SKM-1 treated with dmso at 0.1 percent for 144 hours (cell line): Measurements from ENCODE around the gene MAML2.

Experiments
- DNase-seq: peaks from one replicate; lab custom pipeline; 2025; ENCODE audit not compliant: unreplicated experiment; lab: John Stamatoyannopoulos, UW

Gene MAML2

GRCh38 chr11:96161307-96162089 lies 181.5 kb downstream of the MAML2 start:
- DNase-seq, result no peak

GRCh38 chr11:96160732-96161306 lies 182.2 kb downstream of the MAML2 start:
- no peak for DNase-seq

GRCh38 chr11:96159968-96160367 lies 183.0 kb downstream of the MAML2 start:
- no peak for DNase-seq

- no peak for DNase-seq
Observed at GRCh38 chr11:96158126-96158525, 184.9 kb downstream of the MAML2 start.

GRCh38 chr11:96157517-96157873 lies 185.5 kb downstream of the MAML2 start:
- DNase-seq, result no peak

GRCh38 chr11:96156379-96156722 lies 186.6 kb downstream of the MAML2 start:
- peak; percentile 40 for DNase-seq

GRCh38 chr11:96155627-96156378 lies 187.2 kb downstream of the MAML2 start:
- DNase-seq, result peak; percentile 61

GRCh38 chr11:96154802-96155520 lies 188.0 kb downstream of the MAML2 start:
- no peak for DNase-seq

- DNase-seq, result no peak
Observed at GRCh38 chr11:96152623-96153022, 190.4 kb downstream of the MAML2 start.

- no peak for DNase-seq
Observed at GRCh38 chr11:96151501-96151900, 191.5 kb downstream of the MAML2 start.

- DNase-seq, result no peak
Observed at GRCh38 chr11:96150609-96151008, 192.4 kb downstream of the MAML2 start.

GRCh38 chr11:96149743-96150555 lies 193.0 kb downstream of the MAML2 start:
- DNase-seq, result no peak

- DNase-seq, result no peak
Observed at GRCh38 chr11:96147906-96148486, 195.0 kb downstream of the MAML2 start.

- no peak for DNase-seq
Observed at GRCh38 chr11:96147186-96147585, 195.8 kb downstream of the MAML2 start.

GRCh38 chr11:96146765-96147164 lies 196.2 kb downstream of the MAML2 start:
- DNase-seq, result no peak

- DNase-seq, result no peak
Observed at GRCh38 chr11:96145163-96145585, 197.8 kb downstream of the MAML2 start.

- no peak for DNase-seq
Observed at GRCh38 chr11:96144553-96144952, 198.4 kb downstream of the MAML2 start.

- no peak for DNase-seq
Observed at GRCh38 chr11:96143041-96143521, 199.9 kb downstream of the MAML2 start.

- no peak for DNase-seq
Observed at GRCh38 chr11:96141626-96142025, 201.4 kb downstream of the MAML2 start.

- DNase-seq, result no peak
Observed at GRCh38 chr11:96139691-96140090, 203.3 kb downstream of the MAML2 start.
